T-helper 17 cell (primary cell): ENCODE measurements around the gene CHKB. TPM values are rescaled to one million over a fixed set of nuclear protein-coding genes. Genes with fewer than 3 reads are reported as not detected.
"Not testable (repeated sequence)": the region's sequence is repeated elsewhere in the genome, so short reads cannot be mapped to it uniquely, and the experiment has no call there.

Source experiments
- ATAC-seq: fragments of 150-1000 bp; cut with Tn5 transposase; 2 replicates; pipeline ENCODE4 v1.10.0; 2021; ENCODE audit warnings: mild to moderate bottlenecking, moderate library complexity
- DNase-seq, 3 donors: peaks; one replicate each; pipeline versions ENCODE4 v3.0.0 to v3.0.0-alpha.2; 2020 to 2021
- H3K9me3 ChIP-seq: one replicate; pipeline ENCODE4 v1.7.0; 2013; ENCODE audit warnings: low read length, mild to moderate bottlenecking; ENCODE audit not compliant: control insufficient read depth, poor library complexity, severe bottlenecking
- H3K27ac Mint-ChIP-seq: one replicate; pipeline ENCODE4 v1.8.0; 2022; ENCODE audit warnings: mild to moderate bottlenecking, moderate library complexity, mixed read lengths
- H3K27me3 Mint-ChIP-seq: one replicate; pipeline ENCODE4 v1.8.0; 2022; ENCODE audit warnings: mixed read lengths
- H3K36me3 Mint-ChIP-seq: one replicate; pipeline ENCODE4 v1.8.0; 2022; ENCODE audit warnings: low read depth, mixed read lengths
- H3K4me1 Mint-ChIP-seq: one replicate; pipeline ENCODE4 v1.8.0; 2022; ENCODE audit warnings: mild to moderate bottlenecking, mixed read lengths
- H3K4me3 Mint-ChIP-seq: one replicate; pipeline ENCODE4 v1.8.0; 2022; ENCODE audit warnings: mild to moderate bottlenecking, moderate library complexity, mixed read lengths
- total RNA-seq, 4 donors: library from RNA in 2 of 4; stranded (reverse) in 2 of 4; gene quantifications; one replicate each; pipeline ENCODE4 v1.2.3 and lab custom pipeline; 2022 to 2026

Gene CHKB
- total RNA-seq, 2 donors from 2014 or later, result 133 to 181 TPM

DNA sequence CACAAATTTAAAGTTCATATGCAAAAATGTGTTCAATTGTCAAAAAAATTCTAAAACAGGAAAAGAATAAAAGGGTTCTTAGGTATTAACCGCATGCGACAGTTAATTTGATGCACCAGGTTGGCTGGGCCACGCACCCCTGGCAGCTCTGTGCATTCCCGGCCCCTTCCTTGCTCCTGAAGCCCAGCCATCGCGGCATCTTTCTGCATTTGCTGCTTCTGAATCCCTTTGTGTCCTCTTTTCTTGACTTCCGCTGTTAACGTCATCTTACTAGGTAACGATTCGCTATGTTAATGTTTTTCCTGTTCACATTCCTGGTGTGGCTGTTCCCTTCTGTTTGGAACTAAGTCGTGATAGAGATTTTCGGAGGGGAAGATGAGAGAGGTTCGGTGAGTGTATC, 44.9 kb downstream of the CHKB start:
- H3K4me3 Mint-ChIP-seq, result peak overlapping the region; percentile 66
- H3K36me3 Mint-ChIP-seq, result no peaks in the 10 kb centered on the region
- ATAC-seq (no peak), DNase-seq (no peak)
- peaks cover 39% of the 10 kb centered on the region for H3K4me1 Mint-ChIP-seq
- H3K27me3 Mint-ChIP-seq, result no peaks in the 10 kb centered on the region
- peak overlapping the region; percentile 100 for H3K27ac Mint-ChIP-seq
- no peaks in the 10 kb centered on the region for H3K9me3 ChIP-seq

DNA sequence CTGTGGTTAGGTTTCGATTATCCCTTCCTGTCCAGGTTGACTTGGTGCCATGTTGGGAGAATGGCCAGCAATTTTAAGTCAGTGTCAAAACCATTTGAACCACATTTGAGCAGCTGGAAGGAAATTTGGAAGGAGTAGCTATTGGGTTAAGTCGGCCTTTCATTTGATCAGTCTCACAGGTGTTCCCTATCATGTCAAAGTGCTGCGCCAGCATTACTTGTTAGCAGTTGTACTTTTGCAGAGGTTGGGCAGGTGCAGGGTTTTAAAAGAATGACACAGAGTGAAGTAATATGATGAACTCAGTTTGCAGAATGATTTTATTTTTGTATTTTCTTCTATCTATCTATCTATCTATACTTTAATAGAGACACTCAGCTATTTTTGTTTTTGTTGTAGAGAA, 46.4 kb downstream of the CHKB start:
- Mint-ChIP-seq H3K36me3 (peaks cover under 1% of the 10 kb centered on the region), H3K4me3 (no peak overlapping the region), H3K27me3 (no peaks in the 10 kb centered on the region), H3K4me1 (peaks cover 38% of the 10 kb centered on the region), H3K27ac (no peak overlapping the region)
- ATAC-seq (no peak), DNase-seq (no peak)
- no peaks in the 10 kb centered on the region for H3K9me3 ChIP-seq

DNA sequence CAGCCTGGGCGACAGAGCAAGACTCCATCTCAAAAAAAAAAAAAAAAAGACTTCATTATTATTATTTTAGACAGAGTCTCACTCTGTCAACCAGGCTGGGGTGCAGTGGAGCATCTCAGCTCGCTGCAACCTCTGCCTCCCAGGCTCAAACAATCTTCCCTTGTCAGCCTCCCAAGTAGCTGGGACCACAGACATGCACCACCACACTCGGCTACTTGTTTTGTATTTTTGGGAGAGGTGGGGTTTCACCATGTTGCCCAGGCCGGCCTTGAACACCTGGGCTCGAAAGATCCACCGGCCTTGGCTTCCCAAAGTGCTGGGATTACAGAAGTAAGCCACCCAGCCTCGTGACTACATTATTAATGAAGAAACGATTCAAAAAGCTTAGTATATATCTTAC, 47.5 kb downstream of the CHKB start:
- Mint-ChIP-seq H3K36me3 (peaks cover 2% of the 10 kb centered on the region), H3K27ac (no peak overlapping the region), H3K4me3 (no peak overlapping the region), H3K27me3 (no peaks in the 10 kb centered on the region), H3K4me1 (peaks cover 33% of the 10 kb centered on the region)
- ATAC-seq (no peak), DNase-seq (no peak)
- no peaks in the 10 kb centered on the region for H3K9me3 ChIP-seq

DNA sequence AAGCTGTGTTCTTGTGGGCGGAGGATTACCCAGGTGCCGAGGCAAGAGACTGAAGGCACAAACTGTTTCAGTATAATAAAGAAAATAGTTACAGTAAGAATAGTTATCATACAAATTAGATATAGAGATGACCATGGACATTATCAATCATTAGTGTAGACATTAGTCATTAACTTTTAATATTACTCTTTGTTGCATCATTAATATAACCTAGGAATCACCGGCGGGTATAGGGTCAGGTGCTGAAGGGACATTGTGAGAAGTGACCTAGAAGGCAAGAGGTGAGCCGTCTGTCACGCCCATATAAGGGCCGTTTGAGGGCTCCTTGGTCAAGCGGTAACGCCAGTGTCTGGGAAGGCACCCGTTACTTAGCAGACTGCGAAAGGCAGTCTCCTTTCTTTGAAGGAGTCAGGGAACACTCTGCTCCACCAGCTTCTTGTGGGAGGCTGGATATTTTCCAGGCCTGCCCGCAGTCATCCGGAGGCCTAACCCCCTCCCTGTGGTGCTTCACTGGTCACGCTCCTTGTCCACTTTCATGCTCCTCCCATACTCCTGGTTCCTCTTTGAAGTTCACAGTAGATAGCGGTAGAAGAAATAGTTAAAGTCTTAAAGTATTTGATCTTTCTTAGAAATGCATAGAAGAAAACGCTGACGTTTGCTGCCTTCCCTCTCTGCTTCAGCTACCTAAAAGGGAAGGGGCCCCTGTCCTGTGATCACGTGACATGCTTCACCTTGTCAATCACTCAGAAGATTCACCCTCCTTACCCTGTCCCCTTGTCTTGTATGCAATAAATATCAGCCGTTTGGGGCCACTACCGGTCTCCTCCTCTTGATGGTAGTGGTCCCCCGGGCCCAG, 48.6 kb downstream of the CHKB start:
- not testable (repeated sequence) for ATAC-seq, H3K27me3 Mint-ChIP-seq, H3K9me3 ChIP-seq, H3K36me3 Mint-ChIP-seq, DNase-seq
- Mint-ChIP-seq H3K4me1 (peaks cover 25% of the 10 kb centered on the region), H3K4me3 (peak overlapping the region; percentile 45), H3K27ac (peak overlapping the region; percentile 96)

DNA sequence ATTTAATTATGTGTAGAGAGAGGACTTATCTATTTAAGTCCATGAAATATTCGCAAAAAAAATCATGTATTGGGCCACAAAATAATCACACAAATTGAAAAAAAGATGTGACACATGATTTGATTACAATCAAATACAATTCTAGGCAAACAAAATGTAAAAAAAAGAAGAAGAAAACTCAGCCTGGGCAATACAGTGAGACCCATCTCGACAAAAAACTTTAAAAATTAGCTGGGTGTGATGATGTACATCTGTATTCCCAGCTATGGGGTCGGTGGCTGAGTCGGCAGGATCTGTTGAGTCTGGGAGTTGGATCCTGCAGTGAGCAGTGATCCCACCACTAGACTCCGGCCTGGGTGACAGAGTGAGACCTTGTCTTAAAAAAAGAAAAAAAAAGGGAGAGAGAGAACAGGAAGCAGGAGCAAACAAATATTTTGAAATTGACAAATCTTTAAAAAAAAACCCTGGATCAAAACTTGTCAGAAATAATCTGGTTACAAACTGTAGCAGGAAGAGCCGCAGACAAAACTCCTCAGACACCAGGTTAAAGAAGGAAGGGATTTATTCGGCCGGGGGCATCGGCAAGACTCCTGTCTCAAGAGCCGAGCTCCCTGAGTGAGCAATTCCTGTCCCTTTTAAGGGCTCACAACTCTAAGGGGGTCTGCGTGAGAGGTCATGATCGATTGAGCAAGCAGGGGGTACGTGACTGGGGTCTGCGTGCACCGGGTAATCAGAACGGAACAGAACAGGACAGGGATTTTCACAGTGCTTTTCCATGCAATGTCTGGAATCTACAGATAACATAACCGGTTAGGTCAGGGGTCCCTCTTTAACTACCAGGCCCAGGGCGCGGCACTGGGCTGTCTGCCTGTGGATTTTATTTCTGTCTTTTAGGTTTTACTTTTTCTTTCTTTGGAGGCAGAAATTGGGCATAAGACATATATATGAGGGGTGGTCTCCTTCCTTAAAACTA, 49.5 kb downstream of the CHKB start:
- H3K4me3 Mint-ChIP-seq, result peak overlapping the region; percentile 95
- H3K9me3 ChIP-seq, result no peaks in the 10 kb centered on the region
- DNase-seq, result no peak
- peak overlapping the region; percentile 96 for H3K27ac Mint-ChIP-seq
- no peak for ATAC-seq
- H3K4me1 Mint-ChIP-seq, result peaks cover 24% of the 10 kb centered on the region
- peaks cover 2% of the 10 kb centered on the region for H3K36me3 Mint-ChIP-seq
- no peaks in the 10 kb centered on the region for H3K27me3 Mint-ChIP-seq

DNA sequence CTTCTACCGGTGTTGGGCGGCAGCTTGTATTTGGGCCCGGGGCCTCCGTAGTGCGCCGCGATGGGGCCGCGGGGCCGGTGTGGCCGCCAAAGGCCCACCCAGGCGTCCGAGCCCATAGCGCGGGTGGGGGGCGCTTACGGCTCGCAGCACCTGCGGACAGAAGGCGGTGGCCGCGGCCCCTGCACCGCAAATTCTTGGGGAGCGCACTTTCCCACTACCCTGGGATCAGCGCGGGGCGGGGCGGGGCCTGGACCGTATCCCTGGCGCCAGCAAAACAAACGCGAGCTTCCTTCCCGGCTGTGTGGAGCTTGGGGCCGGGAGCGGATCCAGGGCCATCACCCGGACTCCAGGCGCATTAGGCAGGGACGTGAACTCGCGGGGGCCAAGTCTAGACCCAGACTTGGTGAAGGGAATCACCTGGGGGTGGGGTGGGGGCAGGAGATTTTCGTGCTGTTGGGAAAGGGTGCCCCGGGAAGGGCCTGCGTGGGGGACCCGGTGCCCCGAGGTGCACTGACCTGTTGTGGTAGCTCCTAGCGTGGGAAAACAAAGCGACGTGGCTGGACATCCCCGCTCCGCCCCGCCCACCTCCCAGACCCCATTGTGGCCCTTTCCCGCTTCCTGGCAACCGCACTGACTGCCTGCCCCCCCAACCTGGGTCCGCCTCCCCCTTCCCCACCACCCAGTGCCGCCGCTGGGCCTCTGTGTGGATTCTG, 50.5 kb downstream of the CHKB start:
- no peaks in the 10 kb centered on the region for H3K27me3 Mint-ChIP-seq
- peaks cover 2% of the 10 kb centered on the region for H3K36me3 Mint-ChIP-seq
- H3K9me3 ChIP-seq, result no peaks in the 10 kb centered on the region
- peaks cover 25% of the 10 kb centered on the region for H3K4me1 Mint-ChIP-seq
- H3K27ac Mint-ChIP-seq, result peak overlapping the region; percentile 96
- peak overlapping the region; percentile 95 for H3K4me3 Mint-ChIP-seq
- ATAC-seq (no peak), DNase-seq (no peak)

DNA sequence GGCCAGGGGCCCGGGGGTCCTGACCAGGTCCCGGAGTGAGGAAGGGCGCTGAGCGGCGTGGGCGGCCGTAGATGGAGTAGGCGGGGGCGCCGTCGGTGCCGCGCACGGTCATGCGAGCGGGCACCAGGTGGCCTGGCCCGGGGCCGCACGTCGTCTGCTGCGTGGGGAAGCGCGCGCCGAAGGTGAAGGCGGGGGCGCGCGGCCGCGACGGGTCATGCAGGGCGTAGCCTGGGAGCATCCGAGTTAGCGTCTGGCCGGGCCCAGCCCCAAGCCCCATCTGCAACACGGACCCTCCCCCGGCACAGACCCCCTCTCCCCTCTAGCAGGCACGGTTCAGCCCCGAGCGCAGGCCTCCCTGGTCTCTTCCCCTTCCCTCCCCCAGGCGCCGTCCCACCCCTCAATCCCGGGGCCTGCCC, 51.1 kb downstream of the CHKB start:
- H3K9me3 ChIP-seq, result no peaks in the 10 kb centered on the region
- peak; percentile 44 to 56 (median 46) for DNase-seq
- Mint-ChIP-seq H3K4me3 (peak overlapping the region; percentile 95), H3K4me1 (peaks cover 30% of the 10 kb centered on the region), H3K27me3 (no peaks in the 10 kb centered on the region), H3K27ac (peak overlapping the region; percentile 96), H3K36me3 (peaks cover 2% of the 10 kb centered on the region)
- ATAC-seq, result peak; percentile 57

DNA sequence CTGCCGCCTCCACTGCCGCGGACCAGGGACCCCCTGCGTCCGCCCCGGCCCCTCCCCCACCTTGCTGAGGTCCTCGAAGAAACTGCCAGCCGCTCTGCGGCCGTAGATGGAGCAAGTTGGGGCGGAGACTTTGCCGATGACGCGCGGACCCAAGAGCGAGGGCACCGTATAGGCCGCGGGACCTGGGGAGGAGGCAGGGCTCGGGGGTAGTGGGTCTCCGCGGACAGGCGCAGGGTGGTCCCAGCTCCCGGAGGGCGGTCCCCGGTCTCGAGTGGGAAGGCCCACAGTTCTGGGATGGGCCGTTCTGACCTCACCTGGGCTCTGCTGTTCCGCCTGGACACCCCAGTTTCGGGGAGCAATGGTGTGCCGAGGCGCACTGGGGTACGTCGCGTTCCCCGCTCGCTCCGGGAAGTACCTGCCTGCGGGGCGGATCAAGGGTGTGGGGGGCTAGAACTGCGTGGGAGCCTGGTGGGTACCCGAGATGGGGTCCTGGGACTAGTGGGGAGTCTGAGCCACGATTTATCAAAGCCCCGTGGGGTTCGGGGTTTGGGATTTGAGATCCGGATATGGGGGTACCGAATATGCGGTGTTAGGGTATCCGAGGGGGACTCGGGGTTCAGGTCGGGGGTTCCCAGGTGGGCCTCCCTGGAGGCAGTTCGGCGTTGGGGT, 51.6 kb downstream of the CHKB start:
- peaks cover 30% of the 10 kb centered on the region for H3K4me1 Mint-ChIP-seq
- H3K27me3 Mint-ChIP-seq, result no peaks in the 10 kb centered on the region
- no peaks in the 10 kb centered on the region for H3K9me3 ChIP-seq
- H3K36me3 Mint-ChIP-seq, result peaks cover 2% of the 10 kb centered on the region
- DNase-seq, result peak; percentile 60 to 62 (median 61)
- peak overlapping the region; percentile 95 for H3K4me3 Mint-ChIP-seq
- peak; percentile 60 for ATAC-seq
- H3K27ac Mint-ChIP-seq, result peak overlapping the region; percentile 96

DNA sequence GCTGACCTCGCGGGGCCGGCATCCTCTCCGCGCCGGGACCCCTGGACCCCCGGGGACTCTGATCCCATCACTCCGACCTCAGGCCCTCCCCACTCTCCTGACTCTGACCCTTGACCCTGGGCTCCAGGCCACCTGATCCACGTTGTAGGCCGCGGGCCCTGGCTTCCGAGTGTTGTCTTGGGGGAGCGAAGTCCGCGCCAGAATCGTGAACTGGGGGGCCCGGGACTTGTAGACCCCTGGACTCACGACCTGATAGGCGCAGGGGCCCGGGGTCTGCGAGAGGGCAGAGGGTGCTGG, 52.1 kb downstream of the CHKB start:
- ATAC-seq (no peak), DNase-seq (no peak)
- H3K4me1 Mint-ChIP-seq, result peaks cover 30% of the 10 kb centered on the region
- H3K4me3 Mint-ChIP-seq, result peak overlapping the region; percentile 95
- H3K27me3 Mint-ChIP-seq, result no peaks in the 10 kb centered on the region
- peaks cover 2% of the 10 kb centered on the region for H3K36me3 Mint-ChIP-seq
- H3K27ac Mint-ChIP-seq, result peak overlapping the region; percentile 96
- H3K9me3 ChIP-seq, result no peaks in the 10 kb centered on the region

DNA sequence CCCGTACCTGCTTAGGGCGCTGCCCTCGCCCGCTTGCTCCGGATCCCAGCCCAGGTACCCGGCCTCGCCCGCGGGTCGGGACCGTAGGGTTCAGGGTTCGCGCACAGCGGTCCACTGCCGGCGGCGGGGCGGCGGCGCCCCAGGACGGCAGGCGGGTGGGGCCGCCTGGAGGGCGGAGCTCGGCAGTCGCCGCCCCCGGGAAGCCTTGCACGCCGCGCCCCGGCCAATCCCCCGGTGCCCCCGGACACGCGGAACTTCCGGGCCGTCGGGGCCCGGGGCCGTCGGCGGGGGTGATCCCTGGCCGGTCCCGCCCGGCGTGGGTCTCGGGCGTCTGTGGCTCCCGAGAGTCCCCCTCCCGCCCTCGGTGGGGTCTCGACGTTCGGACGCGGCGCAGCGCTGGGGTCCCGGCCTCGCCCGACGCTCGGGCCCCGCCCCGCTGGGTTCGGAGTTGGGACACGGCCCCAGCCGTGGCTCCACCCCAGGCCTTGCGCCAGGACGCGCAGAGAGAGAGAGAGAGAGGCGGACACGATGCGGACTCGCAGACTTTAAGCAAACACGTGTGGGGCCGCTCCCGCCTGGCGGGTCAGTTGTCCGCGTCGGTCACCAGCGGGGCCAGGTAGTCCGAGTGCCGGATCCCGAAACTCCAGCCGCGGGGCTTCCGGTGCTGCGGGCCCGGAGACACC, 52.6 kb downstream of the CHKB start, which contains the start of gene TYMP:
Gene TYMP (minus strand): TSS at position 116 of the 683 bp plus-strand sequence. CDS start 303 bp downstream, outside the sequence.
- H3K4me3 Mint-ChIP-seq, result peak within 1 kb of the TSS; percentile 95
- ATAC-seq (peak; percentile 4), DNase-seq (peak; percentile 44 to 71 (median 60))
- H3K27me3 Mint-ChIP-seq, result no peaks in the 10 kb centered on the region
- no peaks in the 10 kb centered on the region for H3K9me3 ChIP-seq
- H3K4me1 Mint-ChIP-seq, result peaks cover 32% of the 10 kb centered on the region
- H3K27ac Mint-ChIP-seq, result peak within 1 kb of the TSS; percentile 96
- peaks cover 2% of the 10 kb centered on the region for H3K36me3 Mint-ChIP-seq

DNA sequence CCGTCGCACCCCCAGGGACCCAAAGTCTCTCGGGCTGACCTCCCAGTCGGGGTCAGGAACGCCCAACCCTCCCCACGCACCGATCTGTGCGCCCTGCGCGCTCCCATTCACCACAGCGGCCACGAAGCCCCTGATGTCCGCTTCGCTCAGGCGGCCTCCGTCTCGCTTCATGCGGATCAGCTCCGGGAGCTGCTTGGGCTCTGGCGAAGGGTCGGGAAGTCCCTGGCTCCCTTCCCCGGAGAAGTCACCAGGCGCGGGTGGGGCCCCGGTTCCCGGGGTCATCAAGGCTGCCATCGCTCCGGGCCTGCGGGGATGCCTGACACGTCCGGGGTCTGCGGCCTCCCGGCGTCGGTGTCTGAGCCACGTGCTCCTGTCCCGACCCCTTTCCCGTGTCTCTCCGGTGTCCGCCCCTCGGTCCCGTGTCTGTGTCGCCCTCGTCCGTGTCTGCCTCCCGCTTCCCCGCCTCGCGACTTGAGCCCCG, 53.2 kb downstream of the CHKB start:
- H3K9me3 ChIP-seq, result no peaks in the 10 kb centered on the region
- no peaks in the 10 kb centered on the region for H3K27me3 Mint-ChIP-seq
- ATAC-seq (no peak), DNase-seq (no peak)
- H3K27ac Mint-ChIP-seq, result no peak overlapping the region
- peaks cover 2% of the 10 kb centered on the region for H3K36me3 Mint-ChIP-seq
- H3K4me1 Mint-ChIP-seq, result peaks cover 35% of the 10 kb centered on the region
- H3K4me3 Mint-ChIP-seq, result peak overlapping the region; percentile 82
